ENCODE measurements around the gene TRIM71. TPM values are rescaled to one million over a fixed set of nuclear protein-coding genes. Genes with fewer than 3 reads are reported as not detected.

Gene TRIM71
- total RNA-seq, 1 donor from 2014 or later = 0.07 TPM

GRCh38 chr3:32856355-32856889 is 38.6 kb downstream of the TRIM71 start:
- no peaks in the 10 kb centered on the region for H3K4me1 Mint-ChIP-seq
- no peak for DNase-seq
- H3K4me3 Mint-ChIP-seq = no peak overlapping the region
- intact Hi-C loops (cut with micrococcal nuclease) = no loop called here
- H3K27me3 Mint-ChIP-seq = peaks cover 13% of the 10 kb centered on the region
- no peaks in the 10 kb centered on the region for H3K36me3 Mint-ChIP-seq (ENCODE audit: low read depth)
- no peak overlapping the region for H3K27ac Mint-ChIP-seq
- H3K9me3 Mint-ChIP-seq = no peaks in the 10 kb centered on the region

- Mint-ChIP-seq H3K4me3 (no peak overlapping the region), H3K36me3 (ENCODE audit: low read depth) (no peaks in the 10 kb centered on the region), H3K4me1 (no peaks in the 10 kb centered on the region), H3K27me3 (peaks cover 9% of the 10 kb centered on the region), H3K27ac (no peak overlapping the region), H3K9me3 (no peaks in the 10 kb centered on the region)
- intact Hi-C loops (cut with micrococcal nuclease) = no loop called here
- DNase-seq = no peak
Observed at GRCh38 chr3:32856901-32857507, 39.2 kb downstream of the TRIM71 start.

- no peak for DNase-seq
- intact Hi-C loops (cut with micrococcal nuclease) = no loop called here
- Mint-ChIP-seq H3K27ac (no peak overlapping the region), H3K27me3 (peaks cover 12% of the 10 kb centered on the region), H3K9me3 (no peaks in the 10 kb centered on the region), H3K36me3 (ENCODE audit: low read depth) (no peaks in the 10 kb centered on the region), H3K4me3 (no peak overlapping the region), H3K4me1 (no peaks in the 10 kb centered on the region)
Observed at GRCh38 chr3:32857921-32858320, 40.1 kb downstream of the TRIM71 start.

- intact Hi-C loops (cut with micrococcal nuclease) = no loop called here
- Mint-ChIP-seq H3K36me3 (ENCODE audit: low read depth) (no peaks in the 10 kb centered on the region), H3K9me3 (no peaks in the 10 kb centered on the region), H3K4me3 (no peak overlapping the region), H3K27me3 (peaks cover 11% of the 10 kb centered on the region), H3K27ac (no peak overlapping the region), H3K4me1 (no peaks in the 10 kb centered on the region)
- no peak for DNase-seq
Observed at GRCh38 chr3:32859604-32860237, 41.9 kb downstream of the TRIM71 start.

GRCh38 chr3:32860499-32860898 is 42.7 kb downstream of the TRIM71 start:
- no peaks in the 10 kb centered on the region for H3K4me1 Mint-ChIP-seq
- H3K27ac Mint-ChIP-seq = no peak overlapping the region
- intact Hi-C loops (cut with micrococcal nuclease) = no loop called here
- H3K27me3 Mint-ChIP-seq = peaks cover 10% of the 10 kb centered on the region
- no peaks in the 10 kb centered on the region for H3K9me3 Mint-ChIP-seq
- no peaks in the 10 kb centered on the region for H3K36me3 Mint-ChIP-seq (ENCODE audit: low read depth)
- no peak for DNase-seq
- no peak overlapping the region for H3K4me3 Mint-ChIP-seq

- intact Hi-C loops (cut with micrococcal nuclease) = no loop called here
- no peak for DNase-seq
- Mint-ChIP-seq H3K4me1 (no peaks in the 10 kb centered on the region), H3K36me3 (ENCODE audit: low read depth) (no peaks in the 10 kb centered on the region), H3K4me3 (no peak overlapping the region), H3K27ac (no peak overlapping the region), H3K9me3 (no peaks in the 10 kb centered on the region), H3K27me3 (peaks cover 15% of the 10 kb centered on the region)
Observed at GRCh38 chr3:32861681-32862080, 43.9 kb downstream of the TRIM71 start.

- Mint-ChIP-seq H3K27ac (no peak overlapping the region), H3K27me3 (peaks cover 12% of the 10 kb centered on the region), H3K4me3 (no peak overlapping the region), H3K9me3 (no peaks in the 10 kb centered on the region), H3K36me3 (ENCODE audit: low read depth) (no peaks in the 10 kb centered on the region), H3K4me1 (no peaks in the 10 kb centered on the region)
- DNase-seq = no peak
- intact Hi-C loops (cut with micrococcal nuclease) = no loop called here
Observed at GRCh38 chr3:32862247-32862935, 44.6 kb downstream of the TRIM71 start.

- no peak for DNase-seq
- H3K27me3 Mint-ChIP-seq = peaks cover 16% of the 10 kb centered on the region
- H3K4me3 Mint-ChIP-seq = no peak overlapping the region
- intact Hi-C loops (cut with micrococcal nuclease) = no loop called here
- no peaks in the 10 kb centered on the region for H3K9me3 Mint-ChIP-seq
- H3K36me3 Mint-ChIP-seq (ENCODE audit: low read depth) = no peaks in the 10 kb centered on the region
- H3K4me1 Mint-ChIP-seq = no peaks in the 10 kb centered on the region
- H3K27ac Mint-ChIP-seq = no peak overlapping the region
Observed at GRCh38 chr3:32862936-32863487, 45.2 kb downstream of the TRIM71 start.

GRCh38 chr3:32865383-32865782 is 47.6 kb downstream of the TRIM71 start:
- H3K27ac Mint-ChIP-seq = no peak overlapping the region
- DNase-seq = no peak
- H3K4me3 Mint-ChIP-seq = no peak overlapping the region
- no peaks in the 10 kb centered on the region for H3K4me1 Mint-ChIP-seq
- intact Hi-C loops (cut with micrococcal nuclease) = no loop called here
- no peaks in the 10 kb centered on the region for H3K36me3 Mint-ChIP-seq (ENCODE audit: low read depth)
- peaks cover 16% of the 10 kb centered on the region for H3K27me3 Mint-ChIP-seq
- no peaks in the 10 kb centered on the region for H3K9me3 Mint-ChIP-seq

GRCh38 chr3:32866533-32866932 is 48.7 kb downstream of the TRIM71 start:
- intact Hi-C loops (cut with micrococcal nuclease) = no loop called here
- Mint-ChIP-seq H3K27ac (no peak overlapping the region), H3K9me3 (no peaks in the 10 kb centered on the region), H3K27me3 (peaks cover 20% of the 10 kb centered on the region), H3K4me1 (no peaks in the 10 kb centered on the region), H3K36me3 (ENCODE audit: low read depth) (no peaks in the 10 kb centered on the region), H3K4me3 (no peak overlapping the region)
- no peak for DNase-seq

GRCh38 chr3:32867954-32868353 is 50.2 kb downstream of the TRIM71 start:
- DNase-seq = no peak
- intact Hi-C loops (cut with micrococcal nuclease) = no loop called here
- Mint-ChIP-seq H3K27ac (no peak overlapping the region), H3K4me3 (no peak overlapping the region), H3K9me3 (no peaks in the 10 kb centered on the region), H3K4me1 (no peaks in the 10 kb centered on the region), H3K36me3 (ENCODE audit: low read depth) (no peaks in the 10 kb centered on the region), H3K27me3 (peaks cover 24% of the 10 kb centered on the region)

GRCh38 chr3:32868719-32869512 is 51.1 kb downstream of the TRIM71 start:
- no peak overlapping the region for H3K4me3 Mint-ChIP-seq
- peaks cover 24% of the 10 kb centered on the region for H3K27me3 Mint-ChIP-seq
- no peaks in the 10 kb centered on the region for H3K9me3 Mint-ChIP-seq
- no peaks in the 10 kb centered on the region for H3K36me3 Mint-ChIP-seq (ENCODE audit: low read depth)
- H3K4me1 Mint-ChIP-seq = no peaks in the 10 kb centered on the region
- no peak overlapping the region for H3K27ac Mint-ChIP-seq
- no peak for DNase-seq
- intact Hi-C loops (cut with micrococcal nuclease) = no loop called here

GRCh38 chr3:32869513-32870047 is 51.8 kb downstream of the TRIM71 start:
- Mint-ChIP-seq H3K36me3 (ENCODE audit: low read depth) (no peaks in the 10 kb centered on the region), H3K4me3 (no peak overlapping the region), H3K4me1 (no peaks in the 10 kb centered on the region), H3K27ac (no peak overlapping the region), H3K27me3 (peaks cover 21% of the 10 kb centered on the region), H3K9me3 (no peaks in the 10 kb centered on the region)
- DNase-seq = no peak
- intact Hi-C loops (cut with micrococcal nuclease) = no loop called here
